Gastroesophageal sphincter (tissue), 4 donors: Measurements from ENCODE around the gene VIM. TPM values are rescaled to one million over a fixed set of nuclear protein-coding genes. Genes with fewer than 3 reads are reported as not detected.

Experiments used
- ATAC-seq: fragments of 150-250 bp; one replicate; pipeline ENCODE4 v1.9.1; 2016; ENCODE audit warnings: mild to moderate bottlenecking, moderate library complexity
- H3K27ac ChIP-seq, 4 donors: fragments of 200-600 bp; sonication (generic) in 3 of 4; 1 replicate in 3 of 4; 2 replicates in 1 of 4; pipeline ENCODE4 v1.5.1; 2016 to 2019
- H3K27me3 ChIP-seq: fragments of 200-600 bp; sonication (generic); one replicate; pipeline ENCODE4 v1.5.1; 2019
- H3K36me3 ChIP-seq, 2 donors: fragments of 200-600 bp; sonication (generic); one replicate each; pipeline ENCODE4 v1.5.1; 2019; ENCODE audit warnings: control low read depth in 1 of 2
- H3K4me1 ChIP-seq, 3 donors: fragments of 200-600 bp; sonication (generic); 1 replicate in 2 of 3; 2 replicates in 1 of 3; pipeline ENCODE4 v1.5.1; 2016 to 2019; ENCODE audit warnings: control low read depth in 2 of 3
- H3K4me3 ChIP-seq, 2 donors: fragments of 200-600 bp; sonication (generic); one replicate each; pipeline ENCODE4 v1.5.1; 2019; ENCODE audit warnings: mild to moderate bottlenecking in 1 of 2, moderate library complexity in 1 of 2
- H3K9me3 ChIP-seq, 3 donors: fragments of 200-600 bp; sonication (generic); one replicate each; pipeline ENCODE4 v1.5.1; 2017 to 2019; ENCODE audit warnings: control low read depth in 2 of 3
- EP300 ChIP-seq: sonication (generic); formaldehyde crosslinking; IDR thresholded peaks from one replicate; pipeline ENCODE4 v1.6.1; 2017; ENCODE audit warnings: antibody characterized with exemption, mild to moderate bottlenecking
- POLR2A ChIP-seq, 2 donors: fragments of 450-650 bp; IDR thresholded peaks; one replicate each; pipeline ENCODE4 v1.6.1; 2017; ENCODE audit warnings: antibody characterized with exemption in 2 of 2, mild to moderate bottlenecking in 2 of 2, moderate library complexity in 1 of 2
- POLR2AphosphoS5 ChIP-seq: sonication (generic); formaldehyde crosslinking; IDR thresholded peaks from one replicate; pipeline ENCODE4 v1.6.1; 2017; ENCODE audit warnings: antibody characterized with exemption
- WGBS, 2 donors: methylation state at CpG; one replicate each; pipeline ENCODE4 v1.1.5; 2018; ENCODE audit warnings: low coverage in 1 of 2; 5-methylcytosine and 5-hydroxymethylcytosine counted together
- total RNA-seq, 4 donors: library from RNA; depleted of rRNA; stranded (reverse); fragments of >200 nt; gene quantifications; one replicate each; pipeline ENCODE4 v1.1.0, GENCODE V29; 2016
- TF ChIP-seq, protein P1 (sequence below), 4 experiments: fragments of 200-600 bp in 2 of 4; fragments of 450-650 bp in 2 of 4; sonication (generic) in 1 of 4; IDR thresholded peaks; one replicate each; pipeline ENCODE4 v1.5.1; 2017 to 2019; ENCODE audit warnings: antibody characterized with exemption in 4 of 4, mild to moderate bottlenecking in 2 of 4, moderate library complexity in 2 of 4

VIM gene
- total RNA-seq, 4 donors from 2014 or later = 1,560 to 2,767 (median 2,026) TPM

DNA sequence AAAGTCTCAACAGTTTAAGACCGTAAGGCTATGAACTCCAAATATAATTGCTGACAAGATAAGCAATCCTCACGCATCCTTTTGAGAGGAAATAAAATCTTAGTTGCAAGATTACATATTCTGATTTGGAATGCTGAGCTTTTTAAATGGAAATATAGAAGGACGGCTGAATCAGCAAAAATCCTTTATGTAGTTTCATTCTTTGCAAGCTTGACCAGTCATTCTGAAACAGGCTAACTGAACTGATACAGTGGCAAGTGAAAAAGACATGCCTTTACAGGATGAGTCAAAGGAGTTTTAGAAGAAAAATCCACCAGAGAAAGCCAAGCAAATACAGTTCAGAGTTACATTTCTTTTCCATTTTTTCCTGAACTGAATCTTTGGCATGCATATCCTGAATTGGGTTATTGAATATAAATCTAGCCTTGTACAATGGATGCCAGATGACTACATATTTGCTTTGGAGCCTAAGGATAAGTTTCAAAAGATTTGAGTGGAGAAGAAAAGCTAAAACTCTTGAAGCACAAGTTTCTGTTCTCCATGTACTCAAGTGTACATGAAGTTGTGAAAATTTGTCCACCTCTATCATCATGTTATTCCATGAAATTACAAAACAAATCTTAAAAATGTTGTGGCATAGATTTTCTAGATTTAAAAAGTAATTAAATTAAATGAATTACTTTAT is 4.4 kb downstream of the VIM start:
- WGBS, 2 donors = 7 to 31% methylated on average over 3 of the region's 3 CpGs
- no peaks in the 10 kb centered on the region for H3K9me3 ChIP-seq
- H3K4me3 ChIP-seq = peak overlapping the region in 1 of 2 donors; percentile 60
- ATAC-seq = no peak
- H3K36me3 ChIP-seq = peaks cover 18 to 55% of the 10 kb centered on the region in 2 donors
- TF ChIP-seq POLR2AphosphoS5 (no peak), EP300 (no peak), POLR2A (IDR thresholded peaks at IDR 0.05) (no peak)
- TF ChIP-seq, protein P1, sequence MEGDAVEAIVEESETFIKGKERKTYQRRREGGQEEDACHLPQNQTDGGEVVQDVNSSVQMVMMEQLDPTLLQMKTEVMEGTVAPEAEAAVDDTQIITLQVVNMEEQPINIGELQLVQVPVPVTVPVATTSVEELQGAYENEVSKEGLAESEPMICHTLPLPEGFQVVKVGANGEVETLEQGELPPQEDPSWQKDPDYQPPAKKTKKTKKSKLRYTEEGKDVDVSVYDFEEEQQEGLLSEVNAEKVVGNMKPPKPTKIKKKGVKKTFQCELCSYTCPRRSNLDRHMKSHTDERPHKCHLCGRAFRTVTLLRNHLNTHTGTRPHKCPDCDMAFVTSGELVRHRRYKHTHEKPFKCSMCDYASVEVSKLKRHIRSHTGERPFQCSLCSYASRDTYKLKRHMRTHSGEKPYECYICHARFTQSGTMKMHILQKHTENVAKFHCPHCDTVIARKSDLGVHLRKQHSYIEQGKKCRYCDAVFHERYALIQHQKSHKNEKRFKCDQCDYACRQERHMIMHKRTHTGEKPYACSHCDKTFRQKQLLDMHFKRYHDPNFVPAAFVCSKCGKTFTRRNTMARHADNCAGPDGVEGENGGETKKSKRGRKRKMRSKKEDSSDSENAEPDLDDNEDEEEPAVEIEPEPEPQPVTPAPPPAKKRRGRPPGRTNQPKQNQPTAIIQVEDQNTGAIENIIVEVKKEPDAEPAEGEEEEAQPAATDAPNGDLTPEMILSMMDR (IDR thresholded peaks at IDR 0.05) = no peak
- H3K27ac ChIP-seq = peak overlapping the region in 3 of 4 donors; percentile 68 to 94 (median 93)
- H3K27me3 ChIP-seq = no peaks in the 10 kb centered on the region
- H3K4me1 ChIP-seq = peaks cover 17 to 71% (median 19%) of the 10 kb centered on the region in 3 donors

DNA sequence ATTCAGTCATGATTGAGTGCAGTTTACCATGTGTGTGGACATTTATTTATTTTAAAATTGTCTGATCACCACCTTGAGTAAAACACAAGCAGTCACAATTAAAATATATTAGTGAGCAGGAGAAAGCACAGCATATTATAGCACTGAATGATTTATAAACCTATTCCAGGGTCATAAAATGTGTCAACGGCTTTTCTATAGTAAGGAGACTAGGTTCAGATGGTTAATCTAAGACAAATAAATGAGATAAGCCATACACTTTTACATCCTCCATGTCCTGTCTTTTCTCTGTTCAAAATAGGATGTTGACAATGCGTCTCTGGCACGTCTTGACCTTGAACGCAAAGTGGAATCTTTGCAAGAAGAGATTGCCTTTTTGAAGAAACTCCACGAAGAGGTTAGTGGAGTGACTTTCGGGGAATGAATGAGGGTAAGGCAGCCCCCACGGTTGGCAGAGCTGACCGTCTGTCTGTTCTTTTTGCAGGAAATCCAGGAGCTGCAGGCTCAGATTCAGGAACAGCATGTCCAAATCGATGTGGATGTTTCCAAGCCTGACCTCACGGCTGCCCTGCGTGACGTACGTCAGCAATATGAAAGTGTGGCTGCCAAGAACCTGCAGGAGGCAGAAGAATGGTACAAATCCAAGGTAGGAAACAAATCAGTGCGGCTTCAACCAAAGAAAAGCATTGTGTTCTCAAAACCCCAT is 5.4 kb downstream of the VIM start:
- Histone ChIP-seq H3K4me1 (peaks cover 17 to 61% (median 19%) of the 10 kb centered on the region in 3 donors), H3K36me3 (peaks cover 18 to 65% of the 10 kb centered on the region in 2 donors), H3K27me3 (no peaks in the 10 kb centered on the region), H3K4me3 (peak overlapping the region in 1 of 2 donors; percentile 60), H3K27ac (peak overlapping the region; percentile 10 to 94 (median 80)), H3K9me3 (no peaks in the 10 kb centered on the region)
- TF ChIP-seq, protein P1 (IDR thresholded peaks at IDR 0.05) = no peak
- peak in 1 of 2 donors; percentile 3 for TF ChIP-seq POLR2A (IDR thresholded peaks at IDR 0.05)
- 36 to 46% methylated on average over 5 to 13 of the region's 14 CpGs for WGBS, 2 donors
- no peak for ATAC-seq

DNA sequence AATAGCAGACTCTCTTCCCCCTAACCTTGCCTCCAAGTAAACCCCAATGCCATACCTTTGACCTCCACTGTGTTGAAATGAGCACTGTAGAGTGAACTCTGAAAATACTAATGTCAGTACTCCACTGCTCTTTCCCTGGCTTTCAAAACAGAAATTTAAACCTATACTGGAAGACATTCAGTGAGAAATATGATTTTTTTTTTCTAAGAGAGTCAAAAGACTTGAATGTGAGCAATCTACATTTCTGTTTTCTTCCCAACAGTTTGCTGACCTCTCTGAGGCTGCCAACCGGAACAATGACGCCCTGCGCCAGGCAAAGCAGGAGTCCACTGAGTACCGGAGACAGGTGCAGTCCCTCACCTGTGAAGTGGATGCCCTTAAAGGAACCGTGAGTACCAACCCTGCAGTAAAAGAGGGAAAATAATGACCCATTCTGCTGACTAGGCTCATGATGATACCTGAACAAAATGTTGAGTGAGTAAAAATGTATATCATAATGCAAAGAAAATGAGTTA is 6.4 kb downstream of the VIM start:
- TF ChIP-seq POLR2AphosphoS5 (no peak), POLR2A (IDR thresholded peaks at IDR 0.05) (no peak), EP300 (no peak)
- TF ChIP-seq, protein P1 (IDR thresholded peaks at IDR 0.05) = no peak
- H3K36me3 ChIP-seq = peaks cover 18 to 68% of the 10 kb centered on the region in 2 donors
- peaks cover 17 to 64% (median 19%) of the 10 kb centered on the region in 3 donors for H3K4me1 ChIP-seq
- WGBS, 2 donors = 71 to 100% methylated on average over 2 to 4 of the region's 5 CpGs
- peak overlapping the region in 1 of 2 donors; percentile 60 for H3K4me3 ChIP-seq
- H3K9me3 ChIP-seq = no peaks in the 10 kb centered on the region
- H3K27me3 ChIP-seq = no peaks in the 10 kb centered on the region
- peak overlapping the region; percentile 10 to 93 (median 59) for H3K27ac ChIP-seq
- ATAC-seq = no peak

DNA sequence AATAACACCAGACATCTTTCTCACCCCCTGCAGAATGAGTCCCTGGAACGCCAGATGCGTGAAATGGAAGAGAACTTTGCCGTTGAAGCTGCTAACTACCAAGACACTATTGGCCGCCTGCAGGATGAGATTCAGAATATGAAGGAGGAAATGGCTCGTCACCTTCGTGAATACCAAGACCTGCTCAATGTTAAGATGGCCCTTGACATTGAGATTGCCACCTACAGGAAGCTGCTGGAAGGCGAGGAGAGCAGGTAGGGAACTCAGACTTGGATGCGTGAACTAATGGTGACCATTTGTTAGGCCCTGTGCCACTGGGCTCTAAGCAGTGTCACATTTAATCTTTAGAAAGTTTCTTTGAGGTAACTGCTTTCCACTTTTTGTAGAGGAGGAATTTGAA is 7.1 kb downstream of the VIM start:
- H3K27ac ChIP-seq = peak overlapping the region; percentile 12 to 68 (median 32)
- ATAC-seq = no peak
- peaks cover 17 to 64% (median 19%) of the 10 kb centered on the region in 3 donors for H3K4me1 ChIP-seq
- peaks cover 18 to 68% of the 10 kb centered on the region in 2 donors for H3K36me3 ChIP-seq
- no peaks in the 10 kb centered on the region for H3K9me3 ChIP-seq
- 44 to 46% methylated on average over 4 to 7 of the region's 8 CpGs for WGBS, 2 donors
- TF ChIP-seq POLR2AphosphoS5 = peak; percentile 15
- TF ChIP-seq, protein P1 (IDR thresholded peaks at IDR 0.05) = no peak
- H3K4me3 ChIP-seq = peak overlapping the region in 1 of 2 donors; percentile 60
- no peaks in the 10 kb centered on the region for H3K27me3 ChIP-seq
